ENCODE results near the gene ZNF205.

ZNF205 gene

DNA sequence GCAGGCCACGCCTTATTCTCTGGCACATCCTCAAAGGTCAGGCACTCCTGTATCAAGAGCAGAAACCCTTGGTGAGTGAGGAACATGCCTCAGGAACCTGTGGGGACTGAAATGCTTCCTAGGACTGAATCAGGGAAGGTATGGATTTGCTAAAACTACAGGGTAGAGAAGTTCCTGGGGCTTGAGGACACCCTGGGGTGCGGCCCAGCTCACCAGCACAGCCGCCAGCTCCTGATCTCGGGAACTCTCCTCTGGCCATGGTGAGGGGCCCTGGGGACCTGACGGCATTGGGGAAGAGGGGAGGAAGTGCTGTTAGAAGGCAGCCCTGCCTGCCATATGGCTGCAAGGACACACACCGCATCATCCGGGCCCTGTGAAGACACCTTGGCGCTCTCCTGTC is 20.8 kb upstream of the ZNF205 start:
- no peak overlapping the region for H3K4me3 Mint-ChIP-seq
- peaks cover 20% of the 10 kb centered on the region for H3K27me3 Mint-ChIP-seq
- no peak for ATAC-seq
- peaks cover 15% of the 10 kb centered on the region for H3K4me1 Mint-ChIP-seq
- H3K9me3 Mint-ChIP-seq = no peaks in the 10 kb centered on the region
- no peaks in the 10 kb centered on the region for H3K36me3 Mint-ChIP-seq
- H3K27ac Mint-ChIP-seq = no peak overlapping the region

DNA sequence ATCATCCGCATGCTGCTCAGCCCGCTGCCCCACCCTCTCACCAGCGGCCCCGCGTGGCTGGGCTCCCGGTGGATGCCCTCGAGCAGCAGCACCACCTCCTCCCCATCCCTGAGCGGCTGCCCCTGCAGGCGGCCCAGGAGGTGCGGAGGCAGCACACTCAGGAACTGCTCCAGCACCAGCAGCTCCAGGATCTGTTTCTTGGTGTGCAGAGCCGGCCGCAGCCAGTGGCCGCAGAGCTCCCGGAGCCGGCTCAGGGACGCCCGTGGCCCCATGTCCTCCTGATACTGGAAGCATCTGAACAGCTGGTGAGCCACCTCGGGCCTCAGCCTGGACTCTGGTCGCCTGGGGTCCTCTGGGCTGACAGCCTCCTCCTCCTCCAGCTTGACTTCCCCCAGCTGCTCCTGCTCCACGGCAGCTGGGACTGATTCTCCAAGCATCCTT is 19.9 kb upstream of the ZNF205 start:
- Mint-ChIP-seq H3K36me3 (no peaks in the 10 kb centered on the region), H3K4me1 (peaks cover 14% of the 10 kb centered on the region), H3K27me3 (peaks cover 15% of the 10 kb centered on the region), H3K9me3 (no peaks in the 10 kb centered on the region), H3K27ac (no peak overlapping the region), H3K4me3 (no peak overlapping the region)
- no peak for ATAC-seq

DNA sequence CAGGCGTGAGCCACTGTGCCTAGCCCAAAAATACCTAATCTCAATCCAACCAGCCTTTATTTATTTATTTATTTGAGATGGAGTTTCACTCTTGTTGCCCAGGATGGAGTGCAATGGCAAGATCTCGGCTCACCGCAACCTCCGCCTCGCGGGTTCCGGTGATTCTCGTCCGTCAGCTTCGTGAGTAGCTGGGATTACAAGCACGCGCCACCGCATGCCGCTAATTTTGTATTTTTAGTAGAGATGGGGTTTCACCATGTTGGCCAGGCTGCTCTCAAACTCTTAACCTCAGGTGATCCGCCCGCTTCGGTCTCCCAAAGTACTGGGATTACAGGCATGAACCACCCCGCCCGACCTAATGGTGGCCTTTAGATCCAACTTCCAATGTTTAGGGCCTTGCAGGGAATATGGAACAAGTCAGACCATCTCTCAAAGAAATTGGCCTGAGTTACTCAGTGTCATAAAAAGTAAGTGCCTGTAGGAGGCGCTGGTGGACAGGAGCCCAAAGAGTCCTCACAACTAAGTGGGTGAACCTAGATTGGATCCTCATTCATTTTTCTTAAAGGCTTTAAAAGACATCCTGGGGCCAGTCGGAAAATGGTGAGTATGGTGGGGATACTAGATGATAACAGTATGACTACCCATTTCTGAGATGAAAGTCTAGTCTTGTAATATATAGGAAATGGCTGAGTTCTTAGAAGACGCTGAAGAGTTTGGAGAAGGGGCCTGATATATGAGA is 17.9 kb upstream of the ZNF205 start:
- Mint-ChIP-seq H3K4me3 (no peak overlapping the region), H3K4me1 (peaks cover 7% of the 10 kb centered on the region), H3K27ac (no peak overlapping the region), H3K27me3 (no peaks in the 10 kb centered on the region), H3K36me3 (no peaks in the 10 kb centered on the region), H3K9me3 (no peaks in the 10 kb centered on the region)
- no peak for ATAC-seq

DNA sequence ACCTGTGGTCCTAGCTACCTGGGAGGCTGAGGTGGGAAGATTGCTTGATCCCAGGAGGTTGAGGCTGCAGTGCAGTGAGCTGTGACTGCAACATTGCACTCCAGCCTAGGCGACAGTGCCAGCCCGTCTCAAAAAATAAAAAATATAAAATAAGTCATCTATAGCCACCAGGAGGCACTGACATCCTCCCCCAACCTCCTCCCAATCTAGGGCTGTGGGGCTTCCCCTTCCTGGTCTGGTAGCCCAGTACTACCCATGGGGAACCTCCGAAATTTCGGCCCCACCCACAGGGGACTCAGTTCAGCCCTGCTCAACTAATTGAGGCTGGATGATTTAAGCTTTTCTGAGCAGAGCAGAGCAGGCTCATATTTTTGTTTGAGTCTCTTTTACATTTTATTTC is 16.5 kb upstream of the ZNF205 start:
- peak; percentile 92 for ATAC-seq
- H3K27ac Mint-ChIP-seq = peak overlapping the region; percentile 22
- no peaks in the 10 kb centered on the region for H3K27me3 Mint-ChIP-seq
- H3K9me3 Mint-ChIP-seq = no peaks in the 10 kb centered on the region
- peaks cover 18% of the 10 kb centered on the region for H3K4me1 Mint-ChIP-seq
- H3K36me3 Mint-ChIP-seq = no peaks in the 10 kb centered on the region
- H3K4me3 Mint-ChIP-seq = no peak overlapping the region

DNA sequence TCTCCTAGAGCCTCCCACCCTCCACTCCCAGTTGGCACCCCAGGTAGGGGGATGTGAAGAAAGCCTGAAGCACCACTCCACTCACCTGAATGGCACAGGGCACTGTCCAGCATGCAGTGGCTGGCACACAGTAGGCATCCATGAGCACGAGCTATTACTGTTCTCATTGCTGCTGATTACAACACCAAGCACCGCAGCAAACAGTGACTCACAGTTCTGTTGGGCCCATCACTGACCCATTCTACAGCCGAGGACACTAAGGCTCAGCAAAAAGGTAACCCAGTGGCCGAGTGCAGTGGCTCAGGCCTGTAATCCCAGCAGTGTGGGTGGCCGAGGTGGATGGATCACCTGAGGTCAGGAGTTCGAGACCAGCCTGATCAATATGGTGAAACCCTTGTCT is 16.0 kb upstream of the ZNF205 start:
- H3K9me3 Mint-ChIP-seq = no peaks in the 10 kb centered on the region
- no peak for ATAC-seq
- H3K36me3 Mint-ChIP-seq = no peaks in the 10 kb centered on the region
- H3K27ac Mint-ChIP-seq = no peak overlapping the region
- no peaks in the 10 kb centered on the region for H3K27me3 Mint-ChIP-seq
- peaks cover 23% of the 10 kb centered on the region for H3K4me1 Mint-ChIP-seq
- no peak overlapping the region for H3K4me3 Mint-ChIP-seq

DNA sequence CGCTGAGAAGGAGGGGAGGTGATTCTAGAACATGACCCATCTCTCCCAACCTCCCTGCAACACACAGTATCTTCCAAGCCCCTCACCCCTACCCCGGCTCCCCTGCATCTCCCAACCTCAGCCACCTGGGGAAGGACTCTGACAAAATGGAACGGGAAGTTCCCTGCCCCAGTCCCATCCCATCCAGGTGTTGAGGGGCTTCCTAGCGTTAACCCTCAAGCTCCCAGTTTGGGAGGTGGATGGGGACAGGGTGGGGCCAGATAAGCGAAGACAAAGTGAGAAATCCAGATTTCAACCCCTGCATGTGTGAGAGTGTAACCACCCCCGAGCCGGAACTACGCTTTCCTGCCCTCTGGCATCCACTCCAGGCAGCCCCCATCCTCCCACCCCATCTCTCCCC is 15.1 kb upstream of the ZNF205 start:
- Mint-ChIP-seq H3K36me3 (no peaks in the 10 kb centered on the region), H3K9me3 (no peaks in the 10 kb centered on the region), H3K27me3 (no peaks in the 10 kb centered on the region), H3K27ac (no peak overlapping the region), H3K4me1 (peaks cover 26% of the 10 kb centered on the region), H3K4me3 (no peak overlapping the region)
- no peak for ATAC-seq

DNA sequence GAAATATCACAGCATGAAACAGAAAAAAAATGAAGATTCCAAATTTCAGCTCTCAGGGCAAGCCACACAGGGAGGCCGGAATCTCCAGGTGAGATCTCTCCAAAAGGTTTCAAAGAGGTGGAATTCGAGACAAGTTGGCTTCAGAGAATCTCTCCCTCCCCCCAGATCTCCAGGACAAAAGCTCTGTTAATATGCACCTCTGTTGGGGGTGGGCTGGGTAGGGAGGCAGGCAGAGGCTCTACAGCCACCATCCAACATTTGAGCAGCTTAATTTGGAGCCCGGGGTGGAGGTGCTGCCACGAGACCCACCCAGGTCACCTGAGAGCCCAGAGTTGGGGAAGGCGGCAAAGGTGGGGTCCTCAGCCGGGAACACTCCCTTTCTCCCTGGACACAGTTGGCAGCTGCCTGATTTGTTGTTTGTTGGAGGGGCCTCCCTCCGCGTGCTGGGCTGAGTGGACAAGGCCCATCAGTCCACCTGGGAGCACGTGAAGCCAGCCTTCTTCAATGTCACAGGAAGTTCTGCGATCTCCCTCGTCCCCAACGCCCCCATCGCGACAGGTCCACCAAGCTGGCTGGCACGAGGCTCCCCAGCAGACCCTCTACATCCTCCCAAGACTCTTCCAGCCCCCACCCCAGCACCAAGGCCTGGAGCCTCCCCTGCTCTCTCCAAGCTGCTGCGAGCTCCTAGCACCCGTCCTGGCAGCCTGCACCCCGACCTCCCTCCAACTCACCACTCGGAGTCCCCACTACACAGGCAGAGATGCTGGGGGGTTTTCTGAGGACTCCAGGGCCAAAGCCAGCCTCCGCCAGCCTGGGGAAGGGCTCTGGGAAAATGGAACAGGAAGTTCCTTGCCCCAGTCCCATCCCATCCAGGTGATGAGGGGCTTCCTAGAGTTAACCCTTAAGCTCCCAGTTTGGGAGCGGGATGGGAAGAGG is 13.7 kb upstream of the ZNF205 start, which contains the start of gene ZSCAN10:
Gene ZSCAN10 (minus strand): TSS at position 836 of the 936 bp plus-strand sequence. CDS start 6,357 bp downstream, outside the sequence.
- ATAC-seq = no peak
- Mint-ChIP-seq H3K9me3 (no peaks in the 10 kb centered on the region), H3K4me1 (peaks cover 26% of the 10 kb centered on the region), H3K4me3 (peak within 1 kb of the TSS; percentile 77), H3K27ac (no peak within 1 kb of the TSS), H3K27me3 (no peaks in the 10 kb centered on the region), H3K36me3 (no peaks in the 10 kb centered on the region)

DNA sequence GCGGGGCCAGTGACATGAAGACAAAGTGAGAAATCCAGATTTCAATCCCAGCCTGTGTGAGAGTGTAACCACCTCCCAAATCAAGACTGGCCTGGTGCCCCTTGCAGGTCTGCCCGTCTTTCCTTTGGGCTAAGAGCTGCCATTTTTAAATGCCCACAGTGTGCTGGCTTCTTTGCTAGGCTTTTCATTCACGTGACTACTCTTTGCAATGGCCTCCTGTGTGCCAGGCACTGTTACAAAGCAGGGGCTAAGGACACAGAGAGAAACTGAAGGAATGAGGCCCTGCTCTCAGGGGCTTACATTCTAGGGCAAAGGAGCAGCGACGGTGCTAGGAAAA is 13.0 kb upstream of the ZNF205 start:
- no peak overlapping the region for H3K4me3 Mint-ChIP-seq
- H3K9me3 Mint-ChIP-seq = no peaks in the 10 kb centered on the region
- peaks cover 24% of the 10 kb centered on the region for H3K4me1 Mint-ChIP-seq
- ATAC-seq = no peak
- no peak overlapping the region for H3K27ac Mint-ChIP-seq
- no peaks in the 10 kb centered on the region for H3K36me3 Mint-ChIP-seq
- H3K27me3 Mint-ChIP-seq = no peaks in the 10 kb centered on the region

DNA sequence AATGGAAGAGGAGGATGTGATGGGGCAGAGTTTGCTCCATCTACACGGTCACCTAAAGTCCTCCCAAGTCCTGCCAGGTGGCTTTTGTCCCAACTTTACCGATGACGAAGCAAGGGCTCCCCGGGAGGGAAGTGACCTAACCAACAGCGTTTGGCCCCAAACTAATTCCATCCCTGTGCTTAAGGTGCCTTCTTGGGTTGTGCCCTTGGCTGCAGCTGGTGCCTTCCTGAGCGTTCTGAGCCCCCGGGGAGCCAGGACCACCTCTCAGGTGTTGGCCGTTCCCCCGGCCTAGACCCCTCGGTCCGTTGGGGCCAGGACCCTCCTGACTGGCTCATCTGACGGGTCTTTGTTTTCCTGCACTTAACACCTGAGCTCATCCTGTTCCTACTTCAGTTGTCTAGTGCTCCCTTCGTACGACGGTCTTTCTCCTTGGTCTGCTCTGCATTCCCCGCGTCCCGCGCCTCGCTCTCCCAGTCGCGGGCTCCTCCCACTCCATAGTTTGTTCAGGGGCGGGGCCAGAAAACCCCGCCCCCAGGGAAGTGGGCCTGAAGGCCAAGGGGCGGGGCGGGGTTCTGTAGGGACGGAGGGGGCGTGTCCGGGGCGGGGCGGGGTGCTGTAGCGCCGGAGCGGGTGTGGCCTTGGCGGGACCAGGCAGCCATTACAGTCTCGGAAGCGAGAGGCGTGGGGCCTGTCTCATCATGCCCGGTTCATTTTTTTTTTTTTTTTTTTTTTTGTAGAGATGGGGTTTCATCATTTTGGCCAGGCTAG is 12.5 kb upstream of the ZNF205 start:
- no peaks in the 10 kb centered on the region for H3K36me3 Mint-ChIP-seq
- peaks cover 19% of the 10 kb centered on the region for H3K4me1 Mint-ChIP-seq

DNA sequence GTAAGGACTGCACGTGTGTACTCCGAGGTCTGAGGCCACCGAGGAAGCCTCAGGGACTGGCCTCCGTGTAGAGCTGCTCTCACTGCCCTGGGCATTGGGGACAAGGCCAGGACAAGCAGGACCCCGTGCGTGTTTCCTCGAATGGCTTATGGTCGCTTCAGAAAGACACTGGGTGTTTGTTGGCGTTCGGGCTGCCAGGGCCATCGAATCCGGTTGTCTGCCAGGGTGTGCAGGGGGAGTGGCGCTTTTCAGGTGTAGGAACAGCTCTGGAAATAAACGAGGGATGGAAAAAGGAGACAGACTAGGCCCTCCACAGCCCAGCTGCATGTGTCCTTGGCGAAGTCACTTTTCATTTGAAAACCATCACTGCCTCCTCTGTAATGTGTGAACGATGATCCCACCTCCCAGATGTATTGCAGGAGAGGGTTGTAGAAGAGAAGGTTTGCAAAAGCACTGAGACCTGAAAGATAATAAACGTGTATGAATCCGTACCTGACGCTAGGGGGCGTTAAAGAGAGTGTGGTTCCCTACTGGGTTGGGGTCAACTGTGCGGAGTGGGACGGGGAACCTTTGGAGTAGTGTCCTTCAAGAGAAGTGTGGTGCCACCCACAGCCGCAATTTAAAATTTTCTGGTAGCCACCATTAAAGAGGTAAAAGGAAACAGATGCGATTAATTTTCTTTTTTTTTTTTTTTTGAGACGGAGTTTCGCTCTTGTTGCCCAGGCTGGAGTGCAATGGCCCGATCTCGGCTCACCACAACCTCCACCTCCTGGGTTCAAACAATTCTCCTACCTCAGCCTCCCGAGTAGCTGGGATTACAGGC is 11.2 kb upstream of the ZNF205 start:
- no peaks in the 10 kb centered on the region for H3K27me3 Mint-ChIP-seq
- peak overlapping the region; percentile 58 for H3K27ac Mint-ChIP-seq
- no peak for ATAC-seq
- peak overlapping the region; percentile 31 for H3K4me3 Mint-ChIP-seq
- H3K36me3 Mint-ChIP-seq = no peaks in the 10 kb centered on the region
- peaks cover 25% of the 10 kb centered on the region for H3K4me1 Mint-ChIP-seq
- H3K9me3 Mint-ChIP-seq = no peaks in the 10 kb centered on the region

More for the DNA sequence above, 12.5 kb upstream of the ZNF205 start:
- H3K27ac Mint-ChIP-seq = peak overlapping the region; percentile 58
- H3K4me3 Mint-ChIP-seq = peak overlapping the region; percentile 77
- ATAC-seq = peak; percentile 93
- no peaks in the 10 kb centered on the region for H3K9me3 Mint-ChIP-seq
- no peaks in the 10 kb centered on the region for H3K27me3 Mint-ChIP-seq

DNA sequence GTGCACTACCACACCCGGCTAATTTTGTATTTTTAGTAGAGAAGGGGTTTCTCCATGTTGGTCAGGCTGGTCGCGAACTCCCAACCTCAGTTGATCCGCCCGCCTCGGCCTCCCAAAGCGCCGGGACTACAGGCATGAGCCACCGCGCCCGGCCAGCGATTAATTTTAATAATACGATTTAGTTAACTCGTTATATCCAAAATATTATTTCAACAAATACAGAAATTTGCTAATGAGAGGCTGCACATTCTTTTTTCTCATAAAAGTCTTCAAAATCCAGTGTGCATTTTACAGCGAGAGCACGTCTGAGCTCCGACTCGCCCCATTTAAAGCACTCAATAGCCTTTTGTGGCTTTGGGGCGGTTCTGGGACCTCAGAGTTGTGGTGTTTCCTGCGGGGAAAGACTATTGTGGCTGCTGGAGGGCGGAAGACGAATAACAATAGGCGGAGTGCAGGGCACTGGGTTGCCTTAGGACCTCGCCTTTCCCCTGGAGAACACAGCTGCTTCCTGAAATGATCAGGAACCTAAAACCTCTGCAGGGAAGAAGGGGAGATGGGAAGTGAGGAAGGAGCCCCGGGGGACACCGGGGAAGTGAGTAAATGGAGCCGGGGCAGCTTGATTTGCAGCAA is 10.4 kb upstream of the ZNF205 start:
- no peak for ATAC-seq
- no peaks in the 10 kb centered on the region for H3K27me3 Mint-ChIP-seq
- H3K36me3 Mint-ChIP-seq = no peaks in the 10 kb centered on the region
- no peaks in the 10 kb centered on the region for H3K9me3 Mint-ChIP-seq
- no peak overlapping the region for H3K4me3 Mint-ChIP-seq
- no peak overlapping the region for H3K27ac Mint-ChIP-seq
- peaks cover 29% of the 10 kb centered on the region for H3K4me1 Mint-ChIP-seq

DNA sequence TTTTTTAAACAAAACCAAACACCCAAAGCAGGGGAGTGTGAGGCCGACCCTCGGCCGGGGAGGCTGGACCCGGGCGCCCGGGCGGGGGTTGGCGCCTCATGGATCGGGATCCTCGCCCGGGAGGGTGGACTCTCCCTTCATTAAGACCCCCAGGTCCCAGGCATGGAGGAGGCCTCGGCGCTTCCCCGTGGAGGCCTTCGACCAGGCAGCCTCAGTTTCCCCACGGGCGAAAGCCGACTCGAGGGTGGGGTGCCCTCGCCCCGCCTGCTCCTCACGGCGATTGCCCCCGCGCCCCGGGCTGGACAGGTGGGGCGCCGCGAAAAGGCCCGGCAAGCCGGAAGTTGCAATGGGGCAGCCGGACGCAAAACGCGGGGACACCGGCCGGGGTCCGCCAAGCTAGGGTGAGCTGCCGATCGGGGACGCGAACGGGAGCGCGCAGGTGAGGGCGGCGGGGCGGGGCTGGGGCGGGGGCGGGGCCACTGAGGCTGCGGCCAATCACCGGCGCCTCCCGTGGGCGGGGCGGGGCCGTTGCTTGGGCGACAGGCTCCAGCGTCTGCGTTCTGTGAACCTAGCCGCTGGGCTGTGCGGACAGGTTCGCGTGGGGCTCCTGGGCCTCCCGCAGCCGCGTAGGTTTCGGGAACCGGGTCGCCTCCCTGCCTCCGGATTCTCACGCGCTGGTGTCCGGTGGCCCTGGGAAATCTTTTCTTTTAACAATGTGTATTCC is 6.0 kb upstream of the ZNF205 start:
- no peaks in the 10 kb centered on the region for H3K36me3 Mint-ChIP-seq
- peaks cover 19% of the 10 kb centered on the region for H3K4me1 Mint-ChIP-seq
- peak; percentile 98 for ATAC-seq
- H3K4me3 Mint-ChIP-seq = peak overlapping the region; percentile 87
- no peaks in the 10 kb centered on the region for H3K9me3 Mint-ChIP-seq
- H3K27ac Mint-ChIP-seq = peak overlapping the region; percentile 69
- peaks cover 7% of the 10 kb centered on the region for H3K27me3 Mint-ChIP-seq

DNA sequence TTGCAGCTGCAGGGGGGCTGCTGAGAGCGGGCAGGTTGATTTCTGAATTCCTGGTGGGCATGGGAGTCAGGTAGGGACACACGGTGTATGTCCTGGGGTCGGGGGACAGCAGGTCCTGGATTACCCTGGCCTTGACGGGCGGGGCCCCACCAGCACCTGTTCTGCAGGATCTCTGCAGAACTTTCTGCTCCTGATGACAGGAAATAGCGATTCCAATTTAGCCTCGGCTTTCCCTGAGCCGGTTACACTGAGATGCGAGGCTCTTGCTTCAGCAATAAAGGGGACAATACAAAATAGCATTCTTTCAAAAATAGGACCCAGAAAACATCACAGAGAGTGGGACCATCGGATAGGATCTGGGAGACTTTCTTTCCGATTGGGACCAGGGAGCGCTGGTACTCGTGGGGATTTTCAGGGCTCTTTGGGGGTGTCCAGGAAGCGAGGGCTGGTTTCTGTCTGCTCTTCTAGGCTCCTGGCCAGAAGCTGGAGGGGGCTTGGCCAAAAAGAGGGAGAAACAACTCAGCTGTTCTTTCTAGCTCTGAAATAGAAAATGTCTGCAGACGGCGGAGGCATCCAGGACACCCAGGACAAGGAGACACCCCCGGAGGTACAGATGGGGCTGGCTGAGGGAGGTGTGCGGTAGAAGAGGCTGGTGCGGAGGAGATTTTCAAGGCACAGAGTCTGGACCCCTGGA is 642 bp downstream of the ZNF205 start:
- Mint-ChIP-seq H3K36me3 (peaks cover 5% of the 10 kb centered on the region), H3K27ac (no peak overlapping the region), H3K4me3 (no peak overlapping the region), H3K27me3 (peaks cover 50% of the 10 kb centered on the region), H3K4me1 (no peaks in the 10 kb centered on the region), H3K9me3 (no peaks in the 10 kb centered on the region)
- no peak for ATAC-seq
